Fibroblast of lung (primary cell): ENCODE data around the gene ANKRD44. TPM values are rescaled to one million over a fixed set of nuclear protein-coding genes. Genes with fewer than 3 reads are reported as not detected.

ENCODE experiments used
- DNase-seq, 2 donors: peaks; one replicate each; pipeline versions ENCODE4 v3.0.0 to v3.0.0-alpha.2; 2010; ENCODE audit warnings: low read depth in 2 of 2
- H2AFZ ChIP-seq: 2 replicates; pipeline ENCODE4 v1.5.1; 2012; ENCODE audit warnings: low read length, control low read depth, inconsistent platforms
- H3K27ac ChIP-seq: 2 replicates; pipeline ENCODE4 v1.5.1; 2011; ENCODE audit warnings: low read length, control low read depth; ENCODE audit not compliant: insufficient read depth
- H3K27me3 ChIP-seq: 2 replicates; pipeline ENCODE4 v1.5.1; 2011; ENCODE audit warnings: mild to moderate bottlenecking, low read length; ENCODE audit not compliant: control insufficient read depth, insufficient read depth
- H3K36me3 ChIP-seq: 2 replicates; pipeline ENCODE4 v1.5.1; 2011; ENCODE audit warnings: low read length; ENCODE audit not compliant: control insufficient read depth, insufficient read depth
- H3K4me1 ChIP-seq: 2 replicates; pipeline ENCODE4 v1.5.1; 2011; ENCODE audit warnings: low read length; ENCODE audit not compliant: control insufficient read depth, insufficient read depth; ENCODE audit errors: extremely low read depth
- H3K4me2 ChIP-seq: 2 replicates; pipeline ENCODE4 v1.5.1; 2011; ENCODE audit warnings: low read length, control low read depth; ENCODE audit not compliant: insufficient read depth; ENCODE audit errors: extremely low read depth
- H3K4me3 ChIP-seq, 4 experiments: fragments of 200-600 bp in 1 of 4; sonication (generic) in 1 of 4; replicated peaks in 1 of 4; 2 replicates each; pipeline ENCODE4 v1.5.1; 2011 to 2016; ENCODE audit warnings: low read length in 4 of 4, low read depth in 3 of 4, mild to moderate bottlenecking in 3 of 4, control low read depth in 2 of 4, inconsistent platforms in 1 of 4, mixed read lengths in 1 of 4; ENCODE audit not compliant: insufficient read depth in 1 of 4; ENCODE audit errors: control extremely low read depth in 1 of 4
- H3K79me2 ChIP-seq: 2 replicates; pipeline ENCODE4 v1.5.1; 2012; ENCODE audit warnings: mild to moderate bottlenecking, low read length, inconsistent platforms; ENCODE audit not compliant: control insufficient read depth, insufficient read depth
- H3K9ac ChIP-seq: 2 replicates; pipeline ENCODE4 v1.5.1; 2011; ENCODE audit warnings: mild to moderate bottlenecking, low read length, control low read depth; ENCODE audit not compliant: insufficient read depth
- H3K9me3 ChIP-seq: 2 replicates; pipeline ENCODE4 v1.5.1; 2012; ENCODE audit warnings: low read depth, low read length; ENCODE audit not compliant: control insufficient read depth, insufficient read depth
- H4K20me1 ChIP-seq: 2 replicates; pipeline ENCODE4 v1.5.1; 2011; ENCODE audit warnings: low read length; ENCODE audit not compliant: control insufficient read depth, insufficient read depth; ENCODE audit errors: extremely low read depth
- EZH2 ChIP-seq: IDR thresholded peaks from 2 replicates; pipeline ENCODE4 v1.5.1; 2012; ENCODE audit warnings: low read length, control low read depth, mild to moderate bottlenecking; ENCODE audit errors: missing control alignments
- polyA plus RNA-seq, 2 donors: library from polyadenylated mRNA; depleted of rRNA in 1 of 2; stranded (reverse) in 1 of 2; unstranded in 1 of 2; fragments of >200 nt; gene quantifications; 2 replicates each; pipeline ENCODE4 v1.2.1, GENCODE V29; 2011 to 2012; ENCODE audit warnings: missing spikeins in 1 of 2
- total RNA-seq: library from RNA; depleted of rRNA; stranded (reverse); fragments of >200 nt; gene quantifications from 2 replicates; pipeline ENCODE4 v1.2.1, GENCODE V29; 2014
- TF ChIP-seq, protein P1 (sequence below), 2 donors: IDR thresholded peaks in 1 of 2; conservative IDR thresholded peaks in 1 of 2; 1 replicate in 1 of 2; 2 replicates in 1 of 2; pipeline ENCODE4 v1.5.1; 2011 to 2012; ENCODE audit warnings: low read length in 2 of 2, control low read depth in 1 of 2, inconsistent platforms in 1 of 2, low read depth in 1 of 2, mild to moderate bottlenecking in 1 of 2

ANKRD44 gene
- total and polyA plus RNA-seq, 2 donors (not counting 1 experiment from before 2014, with no cell fraction given): 7.6 to 9.7 TPM

- Histone ChIP-seq H3K4me3 (no peak overlapping the region), H2AFZ (no peak overlapping the region), H3K27ac (no peak overlapping the region), H4K20me1 (no peaks in the 10 kb centered on the region), H3K27me3 (no peaks in the 10 kb centered on the region), H3K4me1 (peaks cover 2% of the 10 kb centered on the region), H3K79me2 (no peaks in the 10 kb centered on the region), H3K9ac (no peak overlapping the region), H3K9me3 (no peaks in the 10 kb centered on the region), H3K36me3 (no peaks in the 10 kb centered on the region), H3K4me2 (no peak overlapping the region)
- peak; percentile 21 to 58 for DNase-seq
- TF ChIP-seq, protein P1, sequence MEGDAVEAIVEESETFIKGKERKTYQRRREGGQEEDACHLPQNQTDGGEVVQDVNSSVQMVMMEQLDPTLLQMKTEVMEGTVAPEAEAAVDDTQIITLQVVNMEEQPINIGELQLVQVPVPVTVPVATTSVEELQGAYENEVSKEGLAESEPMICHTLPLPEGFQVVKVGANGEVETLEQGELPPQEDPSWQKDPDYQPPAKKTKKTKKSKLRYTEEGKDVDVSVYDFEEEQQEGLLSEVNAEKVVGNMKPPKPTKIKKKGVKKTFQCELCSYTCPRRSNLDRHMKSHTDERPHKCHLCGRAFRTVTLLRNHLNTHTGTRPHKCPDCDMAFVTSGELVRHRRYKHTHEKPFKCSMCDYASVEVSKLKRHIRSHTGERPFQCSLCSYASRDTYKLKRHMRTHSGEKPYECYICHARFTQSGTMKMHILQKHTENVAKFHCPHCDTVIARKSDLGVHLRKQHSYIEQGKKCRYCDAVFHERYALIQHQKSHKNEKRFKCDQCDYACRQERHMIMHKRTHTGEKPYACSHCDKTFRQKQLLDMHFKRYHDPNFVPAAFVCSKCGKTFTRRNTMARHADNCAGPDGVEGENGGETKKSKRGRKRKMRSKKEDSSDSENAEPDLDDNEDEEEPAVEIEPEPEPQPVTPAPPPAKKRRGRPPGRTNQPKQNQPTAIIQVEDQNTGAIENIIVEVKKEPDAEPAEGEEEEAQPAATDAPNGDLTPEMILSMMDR (conservative IDR thresholded peaks at IDR 0.05 in 1 of 2, IDR thresholded peaks at IDR 0.05 in 1 of 2; ENCODE audit: low read depth in 1 of 2, low read length in 2 of 2): no peak
- TF ChIP-seq EZH2: no peak
Measured at GRCh38 chr2:197251576-197251975, 59.0 kb downstream of the ANKRD44 start.

DNA sequence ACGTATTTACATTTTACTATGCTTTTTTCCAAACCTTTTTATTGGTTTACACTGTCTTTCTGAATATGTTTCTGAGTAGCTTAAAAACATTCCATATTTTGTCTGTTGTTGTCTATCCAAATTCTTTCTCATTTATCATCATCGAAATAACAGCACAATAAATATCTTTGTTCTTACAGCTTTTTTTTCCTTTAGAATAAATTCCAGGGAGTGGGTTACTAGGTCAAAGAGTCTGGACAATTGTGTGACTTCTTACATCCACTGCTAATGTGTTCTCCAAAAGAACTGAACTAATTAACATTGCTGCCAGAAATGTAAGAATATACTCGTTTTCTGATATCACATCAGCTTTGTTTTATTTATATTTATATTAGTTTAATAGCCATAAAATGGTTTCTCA lies 59.4 kb downstream of the ANKRD44 start:
- Histone ChIP-seq H3K9ac (no peak overlapping the region), H3K79me2 (no peaks in the 10 kb centered on the region), H3K27ac (no peak overlapping the region), H2AFZ (no peak overlapping the region), H3K9me3 (no peaks in the 10 kb centered on the region), H3K4me1 (peaks cover 2% of the 10 kb centered on the region), H3K4me3 (no peak overlapping the region), H3K27me3 (no peaks in the 10 kb centered on the region), H3K36me3 (no peaks in the 10 kb centered on the region), H4K20me1 (no peaks in the 10 kb centered on the region), H3K4me2 (no peak overlapping the region)
- TF ChIP-seq EZH2: no peak
- TF ChIP-seq, protein P1 (conservative IDR thresholded peaks at IDR 0.05 in 1 of 2, IDR thresholded peaks at IDR 0.05 in 1 of 2; ENCODE audit: low read depth in 1 of 2, low read length in 2 of 2): no peak
- DNase-seq: no peak

GRCh38 chr2:197250084-197250397 lies 60.5 kb downstream of the ANKRD44 start:
- H3K36me3 ChIP-seq: no peaks in the 10 kb centered on the region
- H3K79me2 ChIP-seq: no peaks in the 10 kb centered on the region
- no peaks in the 10 kb centered on the region for H4K20me1 ChIP-seq
- DNase-seq: no peak
- no peak overlapping the region for H3K9ac ChIP-seq
- no peaks in the 10 kb centered on the region for H3K9me3 ChIP-seq
- no peak overlapping the region for H3K4me3 ChIP-seq
- H3K27me3 ChIP-seq: no peaks in the 10 kb centered on the region
- TF ChIP-seq, protein P1 (conservative IDR thresholded peaks at IDR 0.05 in 1 of 2, IDR thresholded peaks at IDR 0.05 in 1 of 2; ENCODE audit: low read depth in 1 of 2, low read length in 2 of 2): no peak
- no peak for TF ChIP-seq EZH2
- H3K4me2 ChIP-seq: peak overlapping the region; percentile 48
- H3K4me1 ChIP-seq: peaks cover 2% of the 10 kb centered on the region
- no peak overlapping the region for H3K27ac ChIP-seq
- H2AFZ ChIP-seq: no peak overlapping the region
